GM12865 (cell line): ENCODE data around the gene RBM23.
"Not testable (repeated sequence)": the region's sequence is repeated elsewhere in the genome, so short reads cannot be mapped to it uniquely, and the experiment has no call there.

ENCODE experiments used
- DNase-seq: peaks from one replicate; pipeline ENCODE4 v3.0.0; 2010; ENCODE audit warnings: low read depth
- H3K4me3 ChIP-seq: 2 replicates; pipeline ENCODE4 v1.5.1; 2011; ENCODE audit warnings: mild to moderate bottlenecking, low read depth, low read length, control low read depth
- TF ChIP-seq, protein P1 (sequence below): IDR thresholded peaks from 2 replicates; pipeline ENCODE4 v1.5.1; 2011; ENCODE audit warnings: low read length, control low read depth, low read depth, inconsistent platforms; ENCODE audit not compliant: insufficient read depth; ENCODE audit errors: missing control alignments

RBM23 gene

DNA sequence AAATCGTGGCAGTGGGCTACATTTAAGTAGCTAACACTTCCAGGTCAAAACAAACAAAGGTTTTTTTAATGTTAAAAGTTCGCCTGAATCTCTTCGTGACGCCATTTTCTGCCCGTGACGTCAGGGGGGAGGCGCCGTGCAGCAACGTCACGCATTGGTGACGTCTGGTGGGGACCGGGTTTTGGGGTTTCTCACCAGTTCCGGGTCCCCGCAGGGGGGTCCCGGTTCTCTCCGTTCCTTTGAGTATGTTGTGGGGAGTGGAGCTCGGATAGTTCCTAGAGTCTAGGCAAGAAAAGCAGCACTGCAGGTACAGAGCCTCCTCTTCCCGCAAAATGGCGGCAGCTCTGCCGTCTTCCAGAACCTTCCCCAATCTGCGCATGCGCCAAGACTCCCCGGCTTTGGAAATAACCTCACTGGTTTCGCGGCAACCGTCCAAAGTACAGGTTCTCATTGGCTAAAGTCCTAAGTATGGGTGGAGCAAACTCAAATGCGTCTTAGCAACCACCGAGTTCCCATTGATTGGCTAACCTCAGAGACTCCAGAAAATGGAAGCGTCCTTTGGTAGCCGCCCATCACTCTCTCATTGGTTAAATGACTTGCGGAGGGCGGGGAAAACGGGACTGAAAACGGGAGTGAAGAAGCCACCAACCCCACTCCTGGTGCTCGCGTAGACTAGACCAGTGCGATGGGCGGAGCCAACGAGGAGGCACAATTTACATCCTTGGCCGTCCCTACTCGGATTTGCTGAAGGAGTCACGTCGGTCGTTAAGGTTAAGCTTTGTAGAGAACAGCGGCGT is at the start of gene RBM23:
Gene RBM23 (minus strand): TSS at position 346 of the 797 bp plus-strand sequence.
- DNase-seq: peak; percentile 100
- TF ChIP-seq, protein P1, sequence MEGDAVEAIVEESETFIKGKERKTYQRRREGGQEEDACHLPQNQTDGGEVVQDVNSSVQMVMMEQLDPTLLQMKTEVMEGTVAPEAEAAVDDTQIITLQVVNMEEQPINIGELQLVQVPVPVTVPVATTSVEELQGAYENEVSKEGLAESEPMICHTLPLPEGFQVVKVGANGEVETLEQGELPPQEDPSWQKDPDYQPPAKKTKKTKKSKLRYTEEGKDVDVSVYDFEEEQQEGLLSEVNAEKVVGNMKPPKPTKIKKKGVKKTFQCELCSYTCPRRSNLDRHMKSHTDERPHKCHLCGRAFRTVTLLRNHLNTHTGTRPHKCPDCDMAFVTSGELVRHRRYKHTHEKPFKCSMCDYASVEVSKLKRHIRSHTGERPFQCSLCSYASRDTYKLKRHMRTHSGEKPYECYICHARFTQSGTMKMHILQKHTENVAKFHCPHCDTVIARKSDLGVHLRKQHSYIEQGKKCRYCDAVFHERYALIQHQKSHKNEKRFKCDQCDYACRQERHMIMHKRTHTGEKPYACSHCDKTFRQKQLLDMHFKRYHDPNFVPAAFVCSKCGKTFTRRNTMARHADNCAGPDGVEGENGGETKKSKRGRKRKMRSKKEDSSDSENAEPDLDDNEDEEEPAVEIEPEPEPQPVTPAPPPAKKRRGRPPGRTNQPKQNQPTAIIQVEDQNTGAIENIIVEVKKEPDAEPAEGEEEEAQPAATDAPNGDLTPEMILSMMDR: no peak
- peak within 1 kb of the TSS; percentile 97 for H3K4me3 ChIP-seq

DNA sequence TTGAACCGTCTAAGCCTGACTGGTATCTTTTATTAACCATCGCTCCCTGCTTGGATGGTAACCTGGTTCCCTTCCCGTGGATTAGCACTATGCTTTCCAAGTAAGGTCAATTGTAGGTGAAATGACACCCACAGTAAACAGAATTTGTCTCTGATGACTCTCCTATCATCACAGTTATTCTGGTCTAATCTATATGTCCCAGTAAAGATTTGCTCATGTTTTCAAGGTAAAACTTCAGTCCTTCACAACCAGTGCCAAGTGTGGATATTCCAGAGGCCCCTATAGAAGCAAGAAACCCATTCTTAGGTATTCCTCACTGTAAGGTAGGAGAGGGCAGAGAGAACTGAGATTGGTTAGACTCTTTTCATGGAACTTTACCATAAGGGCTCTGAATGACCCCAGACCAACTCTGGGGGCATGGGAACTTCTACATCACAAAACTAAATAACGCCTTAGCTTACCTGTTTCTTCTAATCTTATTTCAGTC is 47.9 kb upstream of the RBM23 start:
- no peak overlapping the region for H3K4me3 ChIP-seq
- DNase-seq: no peak
- TF ChIP-seq, protein P1: no peak

DNA sequence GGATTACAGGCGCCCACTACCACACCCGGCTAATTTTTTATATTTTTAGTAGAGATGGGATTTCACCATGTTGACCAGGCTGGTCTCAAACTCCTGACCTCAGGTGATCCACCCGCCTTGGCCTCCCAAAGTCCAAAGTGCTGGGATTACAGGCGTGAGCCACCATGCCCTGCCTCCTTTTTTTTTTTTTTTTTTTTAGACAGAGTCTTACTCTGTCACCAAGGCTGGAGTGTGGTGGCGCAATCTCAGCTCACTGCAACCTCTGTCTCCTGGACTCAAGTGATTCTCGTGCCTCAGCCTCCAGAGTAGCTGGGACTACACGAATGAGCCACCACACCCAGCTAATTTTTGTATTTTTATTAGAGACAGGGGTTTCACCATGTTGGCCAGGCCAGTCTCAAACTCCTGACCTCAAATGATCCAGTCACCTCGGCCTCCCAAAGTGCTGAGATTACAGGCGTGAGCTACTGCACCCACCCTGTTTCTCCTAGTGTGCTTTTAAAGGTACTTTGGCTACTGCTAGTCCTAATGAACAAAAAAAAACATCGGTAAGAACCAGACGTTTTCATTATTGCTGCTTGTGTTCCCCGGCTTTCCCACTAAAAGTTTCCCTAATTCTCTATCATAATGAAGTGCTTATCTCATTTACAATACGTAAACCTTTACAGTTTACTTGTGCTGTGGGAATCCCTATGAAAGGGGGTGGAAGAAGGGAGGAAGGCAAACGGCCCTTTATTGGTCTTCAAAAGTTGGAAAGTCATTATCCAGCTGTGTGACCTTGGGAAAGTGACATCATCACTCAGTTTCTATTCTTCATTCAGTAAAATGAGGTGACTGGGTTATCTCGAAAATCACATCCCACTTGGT is 47.2 kb upstream of the RBM23 start:
- not testable (repeated sequence) for H3K4me3 ChIP-seq, DNase-seq

DNA sequence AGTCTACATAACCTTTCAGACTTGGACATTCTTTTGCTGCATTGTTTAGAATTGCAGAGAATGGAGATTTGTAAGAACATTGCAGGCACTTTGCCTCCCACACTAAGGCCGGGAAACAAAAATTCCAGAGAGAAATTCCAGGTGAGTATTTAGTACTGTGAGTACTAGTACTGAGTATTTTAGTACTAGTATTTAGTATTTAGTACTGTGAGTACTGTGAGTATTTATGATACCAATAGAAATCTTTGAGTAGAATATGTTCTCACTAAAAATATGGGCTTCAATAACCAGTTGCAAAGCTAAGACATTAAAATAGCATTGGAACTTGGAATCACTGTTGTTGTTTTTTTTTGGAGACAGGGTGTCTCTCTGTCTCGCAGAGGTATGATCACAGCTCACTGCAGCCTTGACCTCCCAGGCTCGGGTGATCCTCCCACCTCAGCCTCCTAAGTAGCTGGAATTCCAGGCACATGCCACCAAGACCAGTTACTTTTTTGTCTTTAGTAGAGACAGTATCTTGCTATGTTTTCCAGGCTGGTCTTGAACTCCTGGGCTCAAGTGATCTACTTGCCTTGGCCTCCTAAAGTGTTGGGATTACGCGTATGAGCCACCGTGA is 43.2 kb upstream of the RBM23 start:
- no peak for DNase-seq
- H3K4me3 ChIP-seq: no peak overlapping the region
- TF ChIP-seq, protein P1: no peak

DNA sequence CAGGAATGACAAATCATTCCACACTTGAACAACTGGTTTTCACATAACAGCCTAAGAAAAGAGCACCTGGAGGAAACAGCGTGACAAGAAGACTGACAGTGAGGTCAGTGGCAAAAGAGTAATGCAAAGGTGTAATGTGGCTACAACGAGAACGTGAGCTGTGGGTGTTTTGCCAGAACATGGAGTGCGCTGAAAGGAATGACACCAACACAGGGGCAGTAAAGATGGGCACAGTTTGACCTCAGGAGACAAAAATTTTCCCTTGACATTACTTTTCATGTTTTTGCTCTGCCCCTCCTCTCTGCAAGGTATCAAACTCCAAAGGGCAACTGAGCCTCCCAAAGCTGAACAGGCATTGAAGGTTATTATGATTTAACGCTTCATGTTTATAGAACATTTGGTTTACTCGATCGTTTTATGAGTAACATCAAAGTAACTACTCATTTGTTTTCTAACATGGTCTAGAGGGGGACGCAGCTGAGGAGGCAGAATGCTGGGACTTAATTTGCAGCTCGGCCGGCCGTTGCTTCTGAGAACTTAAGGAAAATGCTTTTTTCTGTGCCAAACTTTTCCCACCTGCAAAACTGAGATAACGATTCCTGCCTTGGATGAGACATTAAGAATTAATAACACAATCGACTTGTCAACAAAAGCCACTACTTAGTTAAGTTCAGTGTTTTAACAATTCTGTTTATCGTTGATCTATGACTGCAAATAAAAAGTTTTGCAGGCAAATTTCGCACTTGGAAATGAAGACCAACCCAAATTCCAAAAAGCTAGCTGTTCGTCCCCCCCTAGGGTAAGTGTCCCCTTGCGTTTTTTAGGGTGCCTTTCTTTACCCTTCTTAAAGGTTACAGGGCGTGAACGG is 37.0 kb upstream of the RBM23 start:
- TF ChIP-seq, protein P1: no peak
- H3K4me3 ChIP-seq: peak overlapping the region; percentile 87
- no peak for DNase-seq

DNA sequence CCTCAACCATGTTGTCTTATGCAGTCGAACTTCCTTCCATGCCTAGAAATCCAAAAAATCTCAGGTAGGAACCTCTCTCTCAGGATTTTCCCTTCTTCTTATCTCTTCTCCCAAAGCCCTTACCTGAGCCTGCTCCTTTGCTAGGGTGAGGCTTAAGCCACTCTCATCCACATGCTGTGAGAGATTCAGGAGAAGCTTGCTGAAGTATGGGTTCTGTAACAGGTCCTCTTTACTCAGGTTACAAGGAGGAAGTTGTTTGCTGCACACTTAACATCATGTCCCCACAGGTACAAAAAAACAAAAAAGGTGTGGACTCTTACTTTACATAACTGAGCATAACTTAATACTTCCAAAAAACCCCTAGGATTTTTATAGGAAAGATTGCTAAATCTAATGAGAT is 33.5 kb upstream of the RBM23 start:
- TF ChIP-seq, protein P1: no peak
- DNase-seq: no peak
- H3K4me3 ChIP-seq: no peak overlapping the region

DNA sequence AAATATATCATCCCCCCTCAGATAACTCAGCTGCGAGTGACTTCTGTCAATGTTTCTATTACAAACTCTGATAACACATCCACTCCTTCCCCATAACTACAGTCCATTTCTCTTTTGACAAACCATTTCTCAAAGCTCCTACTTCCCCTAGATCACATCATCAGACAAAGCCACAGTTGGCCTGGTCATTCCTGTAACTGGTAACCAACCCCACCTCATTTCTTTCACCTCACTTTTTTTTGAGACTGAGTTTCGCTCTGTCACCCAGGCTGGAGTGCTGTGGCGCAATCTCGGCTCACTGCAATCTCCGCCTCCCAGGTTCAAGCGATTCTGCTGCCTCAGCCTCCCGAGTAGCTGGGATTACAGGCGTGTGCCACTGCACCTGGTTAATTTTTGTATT is 32.8 kb upstream of the RBM23 start:
- not testable (repeated sequence) for H3K4me3 ChIP-seq, DNase-seq
